NCI-H524 treated with DMSO at 0.1 percent for 48 hours (cell line): ENCODE measurements around the gene RBM39.
A peak's percentile ranks its signal among the peaks of the same experiment; 100 is the strongest.
"Not testable (repeated sequence)": the region's sequence is repeated elsewhere in the genome, so short reads cannot be mapped to it uniquely, and the experiment has no call there.

Experiments used
- DNase-seq: peaks from one replicate; lab custom pipeline; 2025; lab: John Stamatoyannopoulos, UW

Gene RBM39

DNA sequence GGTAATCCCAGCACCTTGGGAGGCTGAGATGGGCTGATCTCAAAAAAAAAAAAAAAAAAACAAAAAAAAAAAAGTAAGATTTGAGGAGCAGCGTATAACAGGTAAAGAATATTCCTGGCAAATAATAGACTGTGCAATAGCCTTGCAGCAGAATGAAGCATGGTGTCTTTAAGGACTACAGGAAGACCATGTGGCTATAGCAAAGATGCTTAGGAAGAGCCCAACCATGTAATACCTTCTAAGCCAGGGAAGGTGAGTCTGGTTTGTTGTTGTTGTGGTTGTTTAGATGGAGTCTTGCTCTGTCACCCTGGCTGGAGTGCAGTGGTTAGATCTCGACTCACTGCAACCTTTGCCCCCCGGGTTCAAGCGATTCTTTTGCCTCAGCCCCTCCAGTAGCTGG lies 14.3 kb upstream of the RBM39 start:
- DNase-seq = no peak

GRCh38 chr20:35750611-35751010 lies 8.6 kb upstream of the RBM39 start:
- no peak for DNase-seq

- not testable (repeated sequence) for DNase-seq
Measured at GRCh38 chr20:35744492-35744841, 2.4 kb upstream of the RBM39 start.

- no peak for DNase-seq
Measured at GRCh38 chr20:35743693-35744491, 1.8 kb upstream of the RBM39 start.

DNA sequence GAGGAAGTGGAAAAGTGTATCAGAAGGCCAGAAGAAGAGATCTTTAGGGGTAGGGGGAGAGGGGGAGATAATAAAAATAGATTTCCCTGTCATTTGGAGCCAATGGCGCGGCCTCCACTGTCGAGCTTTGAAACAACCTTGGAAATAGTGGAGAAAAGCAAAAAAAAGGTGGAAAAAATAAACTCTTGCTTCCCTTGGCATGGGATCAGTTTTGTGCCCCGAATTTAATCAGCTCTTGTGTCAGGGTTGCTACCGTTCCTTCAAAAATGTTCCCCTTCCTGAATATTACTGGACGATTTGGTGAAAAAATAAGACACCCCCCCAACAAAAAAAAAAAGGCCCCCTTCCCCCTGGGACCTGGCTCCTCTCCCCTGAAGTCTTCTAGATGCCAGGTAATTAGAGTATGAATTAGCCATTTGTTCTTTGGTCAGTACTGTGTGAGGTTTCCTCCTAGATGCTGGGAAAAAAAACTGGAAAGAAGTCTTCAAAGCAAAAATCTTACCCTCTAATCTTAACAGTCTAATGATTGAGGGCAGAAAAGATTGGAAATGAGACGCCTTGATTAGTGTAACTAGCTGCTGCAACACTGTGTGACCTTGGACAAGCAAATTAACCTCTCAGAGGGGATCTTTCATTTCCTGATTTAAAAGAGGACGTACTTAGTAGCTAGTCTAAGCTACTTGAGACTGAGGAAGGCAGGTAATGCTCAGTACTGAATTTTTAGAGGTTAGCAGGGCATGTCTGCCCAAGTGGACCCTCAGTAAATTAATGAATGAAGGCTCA lies 872 bp upstream of the RBM39 start:
- DNase-seq = peak; percentile 37

GRCh38 chr20:35739294-35740163 lies 2.5 kb downstream of the RBM39 start:
- no peak for DNase-seq

- no peak for DNase-seq
Measured at GRCh38 chr20:35738410-35739179, 3.5 kb downstream of the RBM39 start.

GRCh38 chr20:35737865-35738333 lies 4.2 kb downstream of the RBM39 start:
- DNase-seq = no peak

DNA sequence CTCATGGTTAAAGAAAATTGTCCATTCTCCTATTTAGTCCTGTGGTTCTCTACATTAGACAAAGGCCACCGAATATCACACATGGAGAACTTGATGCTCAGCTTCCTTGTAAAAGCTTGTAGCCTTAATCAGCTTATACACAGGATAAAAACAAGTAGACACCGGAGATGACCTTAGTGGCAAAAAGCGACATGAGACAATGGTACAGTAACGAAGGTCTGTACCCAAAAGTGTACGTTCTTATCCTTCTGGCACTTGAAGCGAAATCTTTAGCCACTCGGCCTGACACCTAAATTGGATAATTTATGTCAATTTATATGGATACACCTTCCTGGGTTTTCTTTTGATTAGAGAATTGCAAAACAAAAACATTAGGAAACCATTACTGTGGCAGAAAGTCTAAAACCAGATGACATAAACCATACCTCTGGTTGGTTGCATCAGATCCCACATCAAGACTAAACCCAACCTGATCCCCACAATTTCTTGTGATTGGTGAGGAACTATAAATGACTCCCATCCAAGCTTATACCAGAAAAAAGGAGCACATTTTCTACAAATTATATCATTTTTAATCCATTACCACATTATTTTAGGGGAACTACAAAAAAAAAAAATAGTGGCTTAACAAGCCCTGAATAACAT lies 6.1 kb downstream of the RBM39 start:
- no peak for DNase-seq

- no peak for DNase-seq
Measured at GRCh38 chr20:35734777-35735649, 7.0 kb downstream of the RBM39 start.

- DNase-seq = no peak
Measured at GRCh38 chr20:35734374-35734773, 7.7 kb downstream of the RBM39 start.

- DNase-seq = no peak
Measured at GRCh38 chr20:35732644-35732982, 9.4 kb downstream of the RBM39 start.

DNA sequence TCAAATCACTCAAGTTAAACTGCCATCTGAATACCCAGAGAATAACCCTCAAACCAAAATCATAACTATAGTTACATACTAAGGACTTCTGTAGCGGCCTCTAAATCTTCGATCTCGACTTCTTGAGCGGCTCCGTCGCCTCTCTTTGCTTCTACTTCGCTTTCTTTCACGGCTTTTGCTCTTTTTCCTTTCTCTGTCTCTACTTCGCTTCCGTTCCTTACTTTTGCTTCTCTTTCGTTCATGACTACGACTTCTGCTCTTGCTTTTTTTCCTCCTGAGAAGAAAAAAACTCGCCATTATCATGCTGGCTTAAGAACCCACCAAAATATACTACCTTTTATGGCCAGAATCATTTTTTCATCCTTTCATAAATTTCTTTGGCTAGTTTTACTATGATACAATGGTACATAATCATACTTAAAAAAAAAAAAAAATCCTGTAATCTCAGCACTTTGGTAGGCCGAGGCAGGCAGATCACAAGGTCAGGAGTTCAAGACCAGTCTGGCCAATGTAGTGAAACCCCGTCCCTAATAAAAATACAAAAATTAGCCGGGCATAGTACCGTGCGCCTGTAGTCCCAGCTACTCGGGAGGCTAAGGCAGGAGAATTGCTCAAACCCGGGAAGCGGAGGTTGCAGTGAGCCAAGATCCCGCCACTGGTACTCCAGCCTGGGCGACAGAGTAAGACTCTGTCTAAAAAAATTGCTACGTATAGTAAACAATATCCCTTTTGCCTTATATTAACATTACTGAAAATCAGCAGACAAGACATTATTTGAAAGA lies 10.0 kb downstream of the RBM39 start:
- DNase-seq = no peak

- DNase-seq = no peak
Measured at GRCh38 chr20:35731469-35731788, 10.6 kb downstream of the RBM39 start.

GRCh38 chr20:35730583-35731468 lies 11.2 kb downstream of the RBM39 start:
- no peak for DNase-seq

GRCh38 chr20:35729836-35730582 lies 12.1 kb downstream of the RBM39 start:
- no peak for DNase-seq

GRCh38 chr20:35729283-35729807 lies 12.7 kb downstream of the RBM39 start:
- DNase-seq = no peak
